HL-60 (cell line): Measurements from ENCODE around the gene TANGO6.

ENCODE experiments used
- DNase-seq, 2 experiments: peaks; one replicate each; pipeline ENCODE4 v3.0.0-alpha.2; 2010 to 2020; ENCODE audit warnings: low read depth in 1 of 2, low spot score in 1 of 2
- H3K27ac ChIP-seq: fragments of 250-450 bp; sonication (Bioruptor Pico); replicated peaks from 2 replicates; pipeline ENCODE4 v1.5.1; 2020; ENCODE audit warnings: mild to moderate bottlenecking, moderate library complexity
- H3K27me3 ChIP-seq: fragments of 250-450 bp; sonication (Bioruptor Pico); 2 replicates; pipeline ENCODE4 v1.5.1; 2021; ENCODE audit warnings: mild to moderate bottlenecking, moderate library complexity; ENCODE audit not compliant: insufficient read depth, poor library complexity, severe bottlenecking
- H3K4me3 ChIP-seq: replicated peaks from 2 replicates; pipeline ENCODE4 v1.5.1; 2011; ENCODE audit warnings: mild to moderate bottlenecking, control low read depth, low read length; ENCODE audit not compliant: insufficient read depth
- GABPA ChIP-seq: IDR thresholded peaks from 2 replicates; pipeline ENCODE4 v1.6.1; 2012; ENCODE audit warnings: low read depth
- POLR2AphosphoS5 ChIP-seq: IDR thresholded peaks from 2 replicates; pipeline ENCODE4 v1.6.1; 2012; ENCODE audit warnings: low read depth
- REST ChIP-seq: IDR thresholded peaks from 2 replicates; pipeline ENCODE4 v1.6.1; 2012; ENCODE audit warnings: low read depth; ENCODE audit not compliant: insufficient replicate concordance
- SPI1 ChIP-seq: IDR thresholded peaks from 2 replicates; pipeline ENCODE4 v1.6.1; 2012; ENCODE audit warnings: low read depth, mild to moderate bottlenecking, borderline replicate concordance
- TF ChIP-seq, protein P1 (sequence below): IDR thresholded peaks from one replicate; pipeline ENCODE4 v1.5.1; 2011; ENCODE audit warnings: low read length, control low read depth, inconsistent platforms; ENCODE audit not compliant: insufficient read depth

TANGO6 gene

DNA sequence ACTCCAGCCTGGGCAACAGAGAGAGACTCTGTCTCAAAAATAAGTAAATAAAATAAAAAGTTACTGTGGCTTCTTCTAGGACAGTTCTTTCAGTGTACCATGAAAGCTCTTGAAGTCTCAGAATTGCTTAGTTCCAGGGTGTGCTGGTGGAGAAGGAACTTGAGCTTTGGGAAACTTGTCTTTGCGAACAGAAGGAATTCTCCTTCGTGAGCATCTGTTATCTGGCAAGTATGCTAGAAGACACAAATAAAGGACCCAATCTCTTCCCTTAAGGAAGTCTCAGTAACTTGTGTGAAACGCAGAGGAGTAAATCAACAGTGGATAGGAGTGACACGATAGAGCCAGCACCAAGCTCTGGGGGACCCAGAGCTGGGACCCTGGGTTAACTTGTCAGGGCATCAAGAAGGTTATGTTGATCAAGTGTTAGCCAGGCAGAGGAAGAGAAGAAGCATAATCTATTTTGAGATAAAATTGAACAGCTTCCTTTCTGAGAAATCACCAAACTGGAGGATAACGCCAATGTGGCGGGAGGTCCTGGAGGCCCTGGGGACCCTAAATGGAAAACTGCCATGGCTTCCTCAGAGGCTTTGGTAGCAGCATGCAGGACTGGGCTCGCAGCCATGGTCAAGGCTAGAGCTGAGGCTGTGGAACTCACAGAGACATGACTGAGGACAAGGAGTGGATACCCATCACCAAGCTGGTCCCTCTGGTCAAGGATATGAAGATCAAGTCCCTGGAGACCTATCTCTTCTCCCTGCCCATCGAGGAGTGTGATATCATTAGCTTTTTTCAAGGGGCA is 190.0 kb downstream of the TANGO6 start:
- TF ChIP-seq SPI1 (no peak), GABPA (no peak), REST (no peak), POLR2AphosphoS5 (no peak)
- TF ChIP-seq, protein P1, sequence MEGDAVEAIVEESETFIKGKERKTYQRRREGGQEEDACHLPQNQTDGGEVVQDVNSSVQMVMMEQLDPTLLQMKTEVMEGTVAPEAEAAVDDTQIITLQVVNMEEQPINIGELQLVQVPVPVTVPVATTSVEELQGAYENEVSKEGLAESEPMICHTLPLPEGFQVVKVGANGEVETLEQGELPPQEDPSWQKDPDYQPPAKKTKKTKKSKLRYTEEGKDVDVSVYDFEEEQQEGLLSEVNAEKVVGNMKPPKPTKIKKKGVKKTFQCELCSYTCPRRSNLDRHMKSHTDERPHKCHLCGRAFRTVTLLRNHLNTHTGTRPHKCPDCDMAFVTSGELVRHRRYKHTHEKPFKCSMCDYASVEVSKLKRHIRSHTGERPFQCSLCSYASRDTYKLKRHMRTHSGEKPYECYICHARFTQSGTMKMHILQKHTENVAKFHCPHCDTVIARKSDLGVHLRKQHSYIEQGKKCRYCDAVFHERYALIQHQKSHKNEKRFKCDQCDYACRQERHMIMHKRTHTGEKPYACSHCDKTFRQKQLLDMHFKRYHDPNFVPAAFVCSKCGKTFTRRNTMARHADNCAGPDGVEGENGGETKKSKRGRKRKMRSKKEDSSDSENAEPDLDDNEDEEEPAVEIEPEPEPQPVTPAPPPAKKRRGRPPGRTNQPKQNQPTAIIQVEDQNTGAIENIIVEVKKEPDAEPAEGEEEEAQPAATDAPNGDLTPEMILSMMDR: no peak
- Histone ChIP-seq H3K27ac (no peak overlapping the region), H3K4me3 (no peak overlapping the region), H3K27me3 (no peaks in the 10 kb centered on the region)
- DNase-seq: no peak

- DNase-seq: no peak
- Histone ChIP-seq H3K27ac (no peak overlapping the region), H3K27me3 (no peaks in the 10 kb centered on the region), H3K4me3 (no peak overlapping the region)
- TF ChIP-seq GABPA (no peak), POLR2AphosphoS5 (no peak), SPI1 (no peak), REST (no peak)
- TF ChIP-seq, protein P1: no peak
Measured at GRCh38 chr16:69035375-69035774, 192.0 kb downstream of the TANGO6 start.

- Histone ChIP-seq H3K4me3 (no peak overlapping the region), H3K27ac (no peak overlapping the region), H3K27me3 (no peaks in the 10 kb centered on the region)
- TF ChIP-seq SPI1 (no peak), POLR2AphosphoS5 (no peak), REST (no peak), GABPA (no peak)
- TF ChIP-seq, protein P1: no peak
- DNase-seq: no peak
Measured at GRCh38 chr16:69036399-69037091, 193.2 kb downstream of the TANGO6 start.
